Heart right ventricle (tissue), 16 donors: ENCODE results near the gene AKTIP. TPM values are rescaled to one million over a fixed set of nuclear protein-coding genes. Genes with fewer than 3 reads are reported as not detected.
A peak's percentile ranks its signal among the peaks of the same experiment; 100 is the strongest.
"Not testable (repeated sequence)": the region's sequence is repeated elsewhere in the genome, so short reads cannot be mapped to it uniquely, and the experiment has no call there.

Experiments
- ATAC-seq, 8 donors: fragments of 200-7000 bp; cut with Tn5 transposase; one replicate each; pipeline ENCODE4 v1.9.1; 2020; ENCODE audit warnings: mild to moderate bottlenecking in 8 of 8, moderate library complexity in 8 of 8, moderate number of reproducible peaks in 1 of 8
- DNase-seq, 2 donors: peaks; one replicate each; pipeline ENCODE4 v3.0.0-alpha.2; 2020
- H3K27ac ChIP-seq, 10 donors: fragments of 200-600 bp; sonication (generic) in 2 of 10; one replicate each; pipeline versions ENCODE4 v1.5.0 to v1.8.0; 2020 to 2022; ENCODE audit warnings: mild to moderate bottlenecking in 3 of 10
- H3K27me3 ChIP-seq, 7 donors: fragments of 200-600 bp; one replicate each; pipeline ENCODE4 v1.8.0; 2021 to 2022; ENCODE audit warnings: mild to moderate bottlenecking in 2 of 7
- H3K36me3 ChIP-seq, 9 donors: fragments of 200-600 bp; sonication (generic) in 1 of 9; one replicate each; pipeline versions ENCODE4 v1.5.0 to v1.8.0; 2020 to 2022; ENCODE audit warnings: mild to moderate bottlenecking in 2 of 9
- H3K4me1 ChIP-seq, 9 donors: fragments of 200-600 bp; sonication (generic) in 1 of 9; one replicate each; pipeline versions ENCODE4 v1.5.0 to v1.8.0; 2020 to 2022; ENCODE audit warnings: mild to moderate bottlenecking in 4 of 9
- H3K4me3 ChIP-seq, 10 donors: fragments of 200-600 bp; sonication (generic) in 2 of 10; one replicate each; pipeline versions ENCODE4 v1.5.0 to v1.8.0; 2020 to 2022; ENCODE audit warnings: mild to moderate bottlenecking in 7 of 10, moderate library complexity in 2 of 10
- H3K9me3 ChIP-seq, 11 donors: fragments of 200-600 bp in 10 of 11; sonication (generic) in 2 of 11; one replicate each; pipeline versions ENCODE4 v1.5.0 to v1.8.0; 2013 to 2022; ENCODE audit warnings: mild to moderate bottlenecking in 2 of 11, control low read depth in 1 of 11, moderate library complexity in 1 of 11
- CTCF ChIP-seq, 9 donors: fragments of 200-600 bp; sonication (generic) in 2 of 9; IDR thresholded peaks; one replicate each; pipeline versions ENCODE4 v1.5.0 to v1.8.0; 2021 to 2022; ENCODE audit warnings: antibody characterized with exemption in 9 of 9, mild to moderate bottlenecking in 5 of 9, moderate library complexity in 1 of 9
- WGBS, 2 donors: extraction: QIAGEN DNeasy Blood & Tissue Kit; methylation state at CpG; one replicate each; pipeline ENCODE4 v1.1.7; 2013; ENCODE audit warnings: inconsistent platforms in 1 of 2; 5-methylcytosine and 5-hydroxymethylcytosine counted together
- intact Hi-C, 10 donors: fragments of 100-400 bp; cut with DNase I; formaldehyde crosslinking; loops; one replicate each; pipeline versions ENCODE4 v1.11.1 to v1.14.2; 2022
- polyA plus RNA-seq, 2 donors: library from polyadenylated mRNA; stranded (reverse); fragments of 200-250 nt; gene quantifications; one replicate each; pipeline ENCODE4 v1.2.3, GENCODE V29; 2013
- total RNA-seq, 10 donors: library from RNA; stranded (reverse); fragmentation: NEBNext Ultra II Directional in 3 of 10; extraction: Animal tissue kit (Norgen Biotek cat#: 25700) in 3 of 10; gene quantifications; one replicate each; pipeline versions ENCODE4 v1.2.1 to v1.2.4, GENCODE V29; 2021 to 2023
- donor health status: Arrhythmogenic right ventricular cardiomyopathy.
- donor health status: ischemic (EF 13 %, LVEDD 7.1; RV severe dilation, severe dysfunction).
- donor health status: healthy with polysubstance abuse.
- donor health status: DM: no; HTN: yes; CAD: no.
- donor health status: DM: no; HTN: no; CAD: no.
- donor health status: ischemic (EF 25% LVEDD 6.9; RV normal size, moderate dysfunction).
- donor health status: ischemic (EF 25% LVEDD 5.7; RV mildly dilated, moderate dysfunction).
- donor health status: healthy.
- donor health status: DM: yes; HTN: yes; CAD: no.
- donor health status: Ischemic cardiomyopathy.
- donor health status: ischemic (EF 35%, LVEDD 5.7; RV mildly dilated, moderate dysfunction).
- donor health status: nonischemic (EF 11% LVEDD 7.7; RV severe dilation, severe dysfunction).
- donor health status: DM: yes; HTN: yes; CAD: no.
- donor health status: PGD.
- donor health status: ischemic (EF 29% LVEDD 5.4; RV normal size, mild dysfunction).
- donor health status: nonischemic (EF 23%, LVEDD 6.1; RV moderate dilation, normal function).

AKTIP gene
- total and polyA plus RNA-seq, 12 donors = 33.4 to 105 (median 75.5) TPM

- intact Hi-C loops = no loop called here
- no peaks in the 10 kb centered on the region for H3K36me3 ChIP-seq
- H3K27ac ChIP-seq = no peak overlapping the region
- no peak for DNase-seq
- H3K27me3 ChIP-seq = peaks cover 0 to 40% (median 9%) of the 10 kb centered on the region in 7 donors
- ATAC-seq = no peak
- TF ChIP-seq CTCF (IDR thresholded peaks at IDR 0.05) = no peak
- WGBS, 2 donors = 54 to 63% methylated on average over 9 of the region's 9 CpGs
- peaks cover 0 to 10% (median 6%) of the 10 kb centered on the region in 9 donors for H3K4me1 ChIP-seq
- no peak overlapping the region for H3K4me3 ChIP-seq
- H3K9me3 ChIP-seq = no peaks in the 10 kb centered on the region
These were observed 42.4 kb upstream of the AKTIP start for GRCh38 chr16:53545433-53545832.

DNA sequence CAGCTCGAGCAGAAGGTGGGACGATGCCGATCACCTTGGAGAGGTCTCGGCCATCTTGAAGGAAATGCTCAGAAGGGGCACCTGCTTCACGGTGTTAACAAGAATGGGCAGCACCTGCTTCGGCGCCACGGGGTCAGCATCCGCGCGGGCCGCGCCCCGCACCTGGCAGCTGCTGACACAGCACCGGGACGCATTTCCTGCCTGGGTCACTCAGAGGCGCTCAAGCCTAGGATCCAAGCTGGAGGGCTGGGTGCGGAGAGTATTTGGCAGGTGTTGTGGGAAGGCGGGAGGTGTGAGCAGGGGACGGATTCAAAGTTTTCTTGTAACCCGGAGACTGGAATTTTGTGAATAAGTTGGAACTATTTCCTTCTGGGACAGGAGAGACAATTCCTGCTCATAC is 39.3 kb upstream of the AKTIP start:
- DNase-seq = no peak
- no peaks in the 10 kb centered on the region for H3K9me3 ChIP-seq
- ATAC-seq = peak in 1 of 8 donors; percentile 44
- no peaks in the 10 kb centered on the region for H3K36me3 ChIP-seq
- no peaks in the 10 kb centered on the region for H3K4me1 ChIP-seq
- no peak for TF ChIP-seq CTCF (IDR thresholded peaks at IDR 0.05)
- H3K4me3 ChIP-seq = no peak overlapping the region
- WGBS, 2 donors = 50 to 51% methylated on average over 21 of the region's 21 CpGs
- no peak overlapping the region for H3K27ac ChIP-seq
- peaks cover 0 to 26% (median 9%) of the 10 kb centered on the region in 7 donors for H3K27me3 ChIP-seq
- intact Hi-C loops = no loop called here

DNA sequence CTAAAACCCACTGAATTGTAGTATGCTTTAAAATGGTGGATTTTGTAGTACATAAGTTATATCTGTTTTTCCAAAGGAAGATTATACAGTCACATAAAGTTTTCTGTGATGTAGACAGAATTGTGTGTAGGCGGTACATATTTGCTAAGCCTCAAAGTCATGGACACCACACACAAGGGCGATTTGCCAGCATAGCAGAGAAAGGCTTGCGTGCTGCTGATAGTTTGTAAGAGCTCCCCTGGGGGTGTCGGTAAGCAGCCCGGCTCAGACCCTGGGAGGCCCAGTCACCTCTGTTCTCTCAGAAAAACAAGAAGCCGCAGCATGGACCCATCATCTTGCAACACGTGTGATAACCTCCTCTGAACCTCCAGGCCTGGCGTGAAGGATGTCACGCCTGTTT is 38.3 kb upstream of the AKTIP start:
- ATAC-seq = no peak
- Histone ChIP-seq H3K9me3 (no peaks in the 10 kb centered on the region), H3K27me3 (peaks cover 0 to 26% (median 9%) of the 10 kb centered on the region in 7 donors), H3K4me1 (no peaks in the 10 kb centered on the region), H3K4me3 (no peak overlapping the region), H3K36me3 (no peaks in the 10 kb centered on the region), H3K27ac (no peak overlapping the region)
- intact Hi-C loops = no loop called here
- DNase-seq = no peak
- no peak for TF ChIP-seq CTCF (IDR thresholded peaks at IDR 0.05)
- WGBS, 2 donors = 73 to 76% methylated on average over 9 of the region's 9 CpGs

- DNase-seq, H3K4me3 ChIP-seq, intact Hi-C loops, H3K27ac ChIP-seq, H3K4me1 ChIP-seq, ATAC-seq, H3K9me3 ChIP-seq, H3K36me3 ChIP-seq: not testable (repeated sequence)
- peaks cover 0 to 22% (median 9%) of the 10 kb centered on the region in 7 donors for H3K27me3 ChIP-seq
- WGBS, 2 donors = 79 to 81% methylated on average over 13 of the region's 13 CpGs
These were observed 37.0 kb upstream of the AKTIP start for GRCh38 chr16:53539759-53540718.

DNA sequence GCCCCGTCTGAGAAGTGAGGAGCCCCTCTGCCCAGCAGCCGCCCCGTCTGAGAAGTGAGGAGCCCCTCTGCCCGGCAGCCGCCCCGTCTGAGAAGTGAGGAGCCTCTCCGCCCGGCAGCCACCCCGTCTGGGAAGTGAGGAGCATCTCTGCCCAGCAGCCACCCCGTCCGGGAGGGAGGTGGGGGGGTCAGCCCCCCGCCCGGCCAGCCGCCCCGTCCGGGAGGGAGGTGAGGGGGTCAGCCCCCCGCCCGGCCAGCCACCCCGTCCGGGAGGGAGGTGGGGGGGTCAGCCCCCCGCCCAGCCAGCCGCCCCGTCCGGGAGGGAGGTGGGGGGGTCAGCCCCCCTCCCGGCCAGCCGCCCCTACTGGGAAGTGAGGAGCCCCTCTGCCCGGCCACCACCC is 36.3 kb upstream of the AKTIP start:
- H3K4me3 ChIP-seq, H3K9me3 ChIP-seq, intact Hi-C loops, H3K36me3 ChIP-seq, H3K4me1 ChIP-seq, H3K27ac ChIP-seq, ATAC-seq, DNase-seq: not testable (repeated sequence)
- peaks cover 0 to 22% (median 9%) of the 10 kb centered on the region in 7 donors for H3K27me3 ChIP-seq
- whole genome bisulfite sequencing, 2 donors = 92 to 94% methylated on average over 11 to 16 of the region's 27 CpGs
